ENCODE measurements around the gene ZRANB3.

GRCh38 chr2:135528006-135528405, 3.0 kb downstream of the ZRANB3 start:
- TF ChIP-seq ZNF274 (IDR thresholded peaks at IDR 0.05; ENCODE audit: low read depth, low read length) (no peak), EGR1 (IDR thresholded peaks at IDR 0.05; ENCODE audit: low read depth) (no peak), CTCF (IDR thresholded peaks at IDR 0.05 in 2 of 3, conservative IDR thresholded peaks at IDR 0.05 in 1 of 3; ENCODE audit: borderline replicate concordance in 1 of 3, insufficient read depth in 1 of 3, low read depth in 2 of 3, low read length in 2 of 3) (no peak), REST (IDR thresholded peaks at IDR 0.05; ENCODE audit: low read depth) (no peak), POLR2AphosphoS5 (IDR thresholded peaks at IDR 0.05; ENCODE audit: low read depth, low read length) (no peak), POLR2A (IDR thresholded peaks at IDR 0.05; ENCODE audit: borderline replicate concordance, extremely low read depth, insufficient read depth, insufficient read length) (no peak), EZH2 (IDR thresholded peaks at IDR 0.05) (no peak), ZBTB33 (IDR thresholded peaks at IDR 0.05; ENCODE audit: extremely low read depth, insufficient replicate concordance, low read length) (no peak), RAD21 (IDR thresholded peaks at IDR 0.05; ENCODE audit: low read depth) (no peak)

All from HCT116 (cell line).